Upper lobe of right lung (tissue), 1 donor: ENCODE results near the gene TGDS. TPM values are rescaled to one million over a fixed set of nuclear protein-coding genes. Genes with fewer than 3 reads are reported as not detected.
A peak's percentile ranks its signal among the peaks of the same experiment; 100 is the strongest.

Experiments used
- ATAC-seq: fragments of 200-7000 bp; cut with Tn5 transposase; one replicate; pipeline ENCODE4 v1.9.1; 2020; ENCODE audit warnings: mild to moderate bottlenecking, moderate library complexity
- DNase-seq: peaks from one replicate; pipeline ENCODE4 v3.0.0-alpha.2; 2020
- H3K27ac ChIP-seq: fragments of 200-600 bp; one replicate; pipeline ENCODE4 v1.8.0; 2022
- H3K27me3 ChIP-seq: fragments of 200-600 bp; one replicate; pipeline ENCODE4 v1.8.0; 2022; ENCODE audit warnings: mild to moderate bottlenecking
- H3K36me3 ChIP-seq: fragments of 200-600 bp; one replicate; pipeline ENCODE4 v1.8.0; 2022
- H3K4me1 ChIP-seq: fragments of 200-600 bp; one replicate; pipeline ENCODE4 v1.8.0; 2022
- H3K4me3 ChIP-seq: fragments of 200-600 bp; one replicate; pipeline ENCODE4 v1.8.0; 2022; ENCODE audit warnings: mild to moderate bottlenecking
- H3K9me3 ChIP-seq: fragments of 200-600 bp; one replicate; pipeline ENCODE4 v1.8.0; 2022
- CTCF ChIP-seq: fragments of 200-600 bp; IDR thresholded peaks from one replicate; pipeline ENCODE4 v1.8.0; 2022; ENCODE audit warnings: antibody characterized with exemption
- intact Hi-C: fragments of 100-400 bp; cut with DNase I; formaldehyde crosslinking; loops from one replicate; pipeline ENCODE4 v1.11.0; 2022
- total RNA-seq: library from RNA; stranded (reverse); fragmentation: NEBNext Ultra II Directional; extraction: Animal tissue kit (Norgen Biotek cat#: 25700); gene quantifications from one replicate; pipeline ENCODE4 v1.2.1, GENCODE V29; 2021
- donor health status: DM: no; HTN: yes; CAD: no; lungs with severe emphysema.

Gene TGDS
- total RNA-seq, 1 donor from 2014 or later = 9.4 TPM

GRCh38 chr13:94632226-94632980 is 36.5 kb upstream of the TGDS start:
- Histone ChIP-seq H3K4me1 (no peaks in the 10 kb centered on the region), H3K27me3 (no peaks in the 10 kb centered on the region), H3K4me3 (no peak overlapping the region), H3K36me3 (peaks cover 17% of the 10 kb centered on the region), H3K27ac (no peak overlapping the region), H3K9me3 (no peaks in the 10 kb centered on the region)
- DNase-seq (no peak), ATAC-seq (no peak)
- intact Hi-C loops = no loop called here
- no peak for TF ChIP-seq CTCF

GRCh38 chr13:94630858-94631257 is 34.9 kb upstream of the TGDS start:
- no peak for DNase-seq
- Histone ChIP-seq H3K4me3 (no peak overlapping the region), H3K9me3 (no peaks in the 10 kb centered on the region), H3K36me3 (peaks cover 28% of the 10 kb centered on the region), H3K4me1 (no peaks in the 10 kb centered on the region), H3K27ac (no peak overlapping the region), H3K27me3 (no peaks in the 10 kb centered on the region)
- ATAC-seq = no peak
- TF ChIP-seq CTCF = no peak
- intact Hi-C loops = no loop called here

- peaks cover 62% of the 10 kb centered on the region for H3K36me3 ChIP-seq
- no peak for TF ChIP-seq CTCF
- ATAC-seq (no peak), DNase-seq (no peak)
- no peak overlapping the region for H3K4me3 ChIP-seq
- no peaks in the 10 kb centered on the region for H3K4me1 ChIP-seq
- H3K9me3 ChIP-seq = no peaks in the 10 kb centered on the region
- H3K27ac ChIP-seq = no peak overlapping the region
- intact Hi-C loops = no loop called here
- no peaks in the 10 kb centered on the region for H3K27me3 ChIP-seq
Measured at GRCh38 chr13:94623316-94623715, 27.4 kb upstream of the TGDS start.

- DNase-seq (no peak), ATAC-seq (no peak)
- TF ChIP-seq CTCF = no peak
- peaks cover 56% of the 10 kb centered on the region for H3K36me3 ChIP-seq
- no peaks in the 10 kb centered on the region for H3K9me3 ChIP-seq
- no peaks in the 10 kb centered on the region for H3K27me3 ChIP-seq
- intact Hi-C loops = no loop called here
- no peak overlapping the region for H3K4me3 ChIP-seq
- no peak overlapping the region for H3K27ac ChIP-seq
- H3K4me1 ChIP-seq = no peaks in the 10 kb centered on the region
Measured at GRCh38 chr13:94622344-94622743, 26.4 kb upstream of the TGDS start.

GRCh38 chr13:94620286-94620896 is 24.4 kb upstream of the TGDS start:
- ATAC-seq (peak; percentile 52), DNase-seq (no peak)
- H3K4me1 ChIP-seq = no peaks in the 10 kb centered on the region
- peaks cover 46% of the 10 kb centered on the region for H3K36me3 ChIP-seq
- intact Hi-C loops = no loop called here
- H3K9me3 ChIP-seq = no peaks in the 10 kb centered on the region
- H3K27ac ChIP-seq = no peak overlapping the region
- TF ChIP-seq CTCF = peak; percentile 48
- H3K27me3 ChIP-seq = no peaks in the 10 kb centered on the region
- no peak overlapping the region for H3K4me3 ChIP-seq
